ENCODE data around the gene DHX32. TPM values are rescaled to one million over a fixed set of nuclear protein-coding genes. Genes with fewer than 3 reads are reported as not detected.

DHX32 gene
- total and polyA plus RNA-seq, 2 of the 4 experiments (the other 2 are of a cell fraction): 15.6 to 27.8 TPM

DNA sequence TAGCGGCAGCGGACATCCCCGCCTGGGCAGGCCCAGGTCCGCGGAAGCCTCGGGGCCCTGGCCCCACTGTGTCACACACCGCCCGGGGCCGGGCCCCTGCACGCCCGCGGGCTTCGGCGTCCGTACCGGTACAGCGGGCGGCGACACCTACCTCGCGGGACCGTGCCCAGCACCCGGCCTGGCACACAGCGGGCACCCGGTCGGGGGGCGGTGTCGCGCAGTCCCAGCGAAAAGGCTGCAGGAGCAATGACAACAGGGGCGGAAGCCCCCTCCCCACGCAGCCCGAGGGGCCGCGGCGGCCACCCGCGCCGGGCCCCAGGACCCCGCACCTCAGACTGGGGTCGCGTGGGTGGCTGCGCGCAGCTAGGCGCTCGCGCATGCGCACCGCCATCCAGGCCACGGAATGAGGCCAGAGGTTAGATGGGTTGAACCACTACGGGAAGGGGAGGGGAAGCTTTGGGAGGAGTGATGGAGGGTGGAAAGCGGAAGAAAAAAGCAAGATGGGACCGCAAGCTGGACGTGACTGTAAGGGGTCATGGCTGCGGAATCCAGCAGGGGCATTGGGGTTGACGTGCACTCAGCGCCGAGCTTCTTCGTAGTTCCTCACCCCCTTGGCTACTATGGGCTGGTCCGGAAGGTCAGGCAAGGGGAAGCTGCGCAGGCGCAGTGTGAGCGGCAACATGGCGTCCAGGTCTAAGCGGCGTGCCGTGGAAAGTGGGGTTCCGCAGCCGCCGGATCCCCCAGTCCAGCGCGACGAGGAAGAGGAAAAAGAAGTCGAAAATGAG, 58.0 kb downstream of the DHX32 start, which contains the start of the genes BCCIP and UROS:
Gene BCCIP (plus strand): TSS at position 669 of the 785 bp plus-strand sequence. CDS start 12 bp downstream, at position 681.
Gene UROS (minus strand): TSS at position 381 of the 785 bp plus-strand sequence. CDS start 6,759 bp downstream, outside the sequence.
- Histone ChIP-seq H4K8ac (ENCODE audit: low read depth in 2 of 2, low read length in 2 of 2) (peak within 1 kb of the TSS; percentile 75 to 100), H3K18ac (ENCODE audit: low read depth, low read length) (peak within 1 kb of the TSS; percentile 96), H3K9me1 (ENCODE audit: insufficient read depth, low read length) (no peaks in the 10 kb centered on the region), H3K9me3 (ENCODE audit: control insufficient read depth, insufficient read depth, low read length) (no peaks in the 10 kb centered on the region), H3K36me3 (ENCODE audit: control insufficient read depth, insufficient read depth, low read length) (peaks cover 6% of the 10 kb centered on the region), H3K4me1 (ENCODE audit: control insufficient read depth, insufficient read depth, low read length) (peaks cover 6% of the 10 kb centered on the region; the same call in 1 of the 2 replicates), H3K4ac (ENCODE audit: low read depth, low read length) (peak within 1 kb of the TSS; percentile 100), H3K14ac (replicated peaks; ENCODE audit: low read depth, low read length) (peak within 1 kb of the TSS; percentile 100), H3K4me3 (ENCODE audit: insufficient read depth, low read depth, low read length) (peak within 1 kb of the TSS; percentile 77), H4K5ac (ENCODE audit: low read depth, low read length) (peak within 1 kb of the TSS; percentile 93), H4K20me1 (ENCODE audit: insufficient read depth, low read length) (peaks cover 13% of the 10 kb centered on the region; the same call in 1 of the 2 replicates), H4K91ac (ENCODE audit: insufficient read depth, low read depth, low read length) (peak within 1 kb of the TSS; percentile 100), H3K23ac (ENCODE audit: low read depth, low read length) (peak within 1 kb of the TSS; percentile 100), H2AK9ac (replicated peaks; ENCODE audit: low read depth, low read length, poor library complexity) (peak within 1 kb of the TSS; percentile 94), H3K79me1 (ENCODE audit: low read depth in 1 of 2, low read length in 2 of 2) (peaks cover 21 to 43% of the 10 kb centered on the region in 2 experiments), H2AK5ac (ENCODE audit: low read depth, low read length) (peak within 1 kb of the TSS; percentile 68; the same call in 1 of the 2 replicates), H2BK20ac (ENCODE audit: low read depth, low read length) (peak within 1 kb of the TSS; percentile 100), H2BK15ac (ENCODE audit: low read depth, low read length) (peak within 1 kb of the TSS; percentile 97), H2BK120ac (ENCODE audit: low read depth, low read length) (peak within 1 kb of the TSS; percentile 100), H3K4me2 (ENCODE audit: low read depth, low read length) (peak within 1 kb of the TSS; percentile 81), H2AFZ (replicated peaks; ENCODE audit: low read length, poor library complexity) (peak within 1 kb of the TSS; percentile 99), H3K27ac (ENCODE audit: insufficient read depth, low read length) (peak within 1 kb of the TSS; percentile 86), H3K9ac (ENCODE audit: low read depth, low read length) (peak within 1 kb of the TSS; percentile 86), H3K27me3 (ENCODE audit: control insufficient read depth, insufficient read depth, low read length) (no peaks in the 10 kb centered on the region), H2BK5ac (ENCODE audit: low read depth, low read length, poor library complexity, severe bottlenecking) (peak within 1 kb of the TSS; percentile 99), H3K56ac (ENCODE audit: extremely low read depth, insufficient read depth, low read length) (peak within 1 kb of the TSS; percentile 99)
- intact Hi-C loops (cut with micrococcal nuclease) (no loop called here), in situ Hi-C loops (cut with MboI; ENCODE audit: low sequenced_read_pairs) (no loop called here), dilution Hi-C loops (cut with HindIII; ENCODE audit: low sequenced_read_pairs, unreplicated experiment) (no loop called here)
- POLR2A ChIA-PET (ENCODE audit: unreplicated experiment): no interaction called here
- DNase-seq (peak; percentile 87), ATAC-seq (ENCODE audit: low read depth) (peak; percentile 96)
- 1% methylated on average over 16 of the region's 74 CpGs; no CpG with 5 or more reads in 1 of the 2 experiments for WGBS, 2 experiments (ENCODE audit: extremely low coverage in 2 of 2, insufficient read length in 1 of 2)
- peak; percentile 99 for TF ChIP-seq BHLHE40 (IDR thresholded peaks at IDR 0.05; ENCODE audit: low read depth, low read length)
- peak; percentile 66; the same call in 1 of the 2 replicates for TF ChIP-seq MXI1 (IDR thresholded peaks at IDR 0.05; ENCODE audit: borderline replicate concordance, low read depth, low read length)
- peak; percentile 53 for TF ChIP-seq POLR2A (IDR thresholded peaks at IDR 0.05; ENCODE audit: low read depth, low read length)
- peak; percentile 99; the same call in 1 of the 2 replicates for TF ChIP-seq CHD1 (IDR thresholded peaks at IDR 0.05; ENCODE audit: low read depth, low read length)
- TF ChIP-seq, protein P1, sequence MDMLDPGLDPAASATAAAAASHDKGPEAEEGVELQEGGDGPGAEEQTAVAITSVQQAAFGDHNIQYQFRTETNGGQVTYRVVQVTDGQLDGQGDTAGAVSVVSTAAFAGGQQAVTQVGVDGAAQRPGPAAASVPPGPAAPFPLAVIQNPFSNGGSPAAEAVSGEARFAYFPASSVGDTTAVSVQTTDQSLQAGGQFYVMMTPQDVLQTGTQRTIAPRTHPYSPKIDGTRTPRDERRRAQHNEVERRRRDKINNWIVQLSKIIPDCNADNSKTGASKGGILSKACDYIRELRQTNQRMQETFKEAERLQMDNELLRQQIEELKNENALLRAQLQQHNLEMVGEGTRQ (IDR thresholded peaks at IDR 0.05; ENCODE audit: low read depth, low read length): no peak
- BruUV-seq (replicated peaks): no TSS peak
- CTCF ChIA-PET: no interaction called here

All from IMR-90 (cell line).